ENCODE measurements around the gene FALEC.

GRCh38 chr1:150579945-150580642 is 64.5 kb downstream of the FALEC start:
- no peak for TF ChIP-seq POLR2A (IDR thresholded peaks at IDR 0.05)
- no peak for TF ChIP-seq CTCF (IDR thresholded peaks at IDR 0.05)
- no peak for TF ChIP-seq EP300 (IDR thresholded peaks at IDR 0.05)
- no peak for TF ChIP-seq POLR2AphosphoS5 (IDR thresholded peaks at IDR 0.05)

Data from stomach (tissue), 4 donors.